Adipocyte (in vitro differentiated cells): ENCODE measurements around the gene KRTAP10-6.
A peak's percentile ranks its signal among the peaks of the same experiment; 100 is the strongest.
"Not testable (repeated sequence)": the region's sequence is repeated elsewhere in the genome, so short reads cannot be mapped to it uniquely, and the experiment has no call there.

ENCODE experiments used
- DNase-seq: peaks from one replicate; pipeline ENCODE4 v3.0.0-alpha.2; 2015; ENCODE audit warnings: low read depth
- H3K27me3 ChIP-seq: replicated peaks from 2 replicates; pipeline ENCODE4 v1.7.0; 2013; ENCODE audit warnings: mild to moderate bottlenecking, low read length, moderate library complexity; ENCODE audit not compliant: control insufficient read depth, insufficient read depth
- H3K36me3 ChIP-seq: 2 replicates; pipeline ENCODE4 v1.7.0; 2013; ENCODE audit warnings: low read length, mild to moderate bottlenecking, moderate library complexity; ENCODE audit not compliant: control insufficient read depth, insufficient read depth, severe bottlenecking
- H3K4me1 ChIP-seq: 2 replicates; pipeline ENCODE4 v1.7.0; 2013; ENCODE audit warnings: mild to moderate bottlenecking, low read length, moderate library complexity; ENCODE audit not compliant: control insufficient read depth, insufficient read depth
- H3K4me3 ChIP-seq: 2 replicates; pipeline ENCODE4 v1.7.0; 2013; ENCODE audit warnings: mild to moderate bottlenecking, low read length, moderate library complexity
- H3K9ac ChIP-seq: 2 replicates; pipeline ENCODE4 v1.7.0; 2013; ENCODE audit warnings: mild to moderate bottlenecking, low read length, moderate library complexity
- H3K9me3 ChIP-seq: 2 replicates; pipeline ENCODE4 v1.7.0; 2013; ENCODE audit warnings: mild to moderate bottlenecking, low read length, moderate library complexity; ENCODE audit not compliant: control insufficient read depth

The KRTAP10-6 gene

GRCh38 chr21:44595524-44595923, 3.2 kb upstream of the KRTAP10-6 start:
- Histone ChIP-seq H3K4me1 (peaks cover 4% of the 10 kb centered on the region), H3K27me3 (peaks cover 41% of the 10 kb centered on the region), H3K9ac (no peak overlapping the region), H3K4me3 (no peak overlapping the region), H3K36me3 (no peaks in the 10 kb centered on the region), H3K9me3 (peaks cover 6% of the 10 kb centered on the region)
- no peak for DNase-seq

- Histone ChIP-seq H3K4me3 (no peak overlapping the region), H3K36me3 (no peaks in the 10 kb centered on the region), H3K9ac (no peak overlapping the region), H3K4me1 (peaks cover 4% of the 10 kb centered on the region), H3K9me3 (peaks cover 6% of the 10 kb centered on the region), H3K27me3 (peaks cover 38% of the 10 kb centered on the region)
- DNase-seq = no peak
These were observed 2.2 kb upstream of the KRTAP10-6 start for GRCh38 chr21:44594406-44594916.

- Histone ChIP-seq H3K9me3 (peaks cover 6% of the 10 kb centered on the region), H3K4me1 (peaks cover 4% of the 10 kb centered on the region), H3K36me3 (no peaks in the 10 kb centered on the region), H3K9ac (no peak overlapping the region), H3K27me3 (peaks cover 38% of the 10 kb centered on the region), H3K4me3 (no peak overlapping the region)
- DNase-seq = peak; percentile 4
These were observed 1.5 kb upstream of the KRTAP10-6 start for GRCh38 chr21:44593598-44594405.

GRCh38 chr21:44591801-44592130, 539 bp downstream of the KRTAP10-6 start:
- H3K36me3 ChIP-seq, H3K4me3 ChIP-seq, DNase-seq, H3K9ac ChIP-seq, H3K4me1 ChIP-seq, H3K9me3 ChIP-seq: not testable (repeated sequence)
- H3K27me3 ChIP-seq = peaks cover 34% of the 10 kb centered on the region

GRCh38 chr21:44590897-44591800, 1.2 kb downstream of the KRTAP10-6 start:
- H3K4me1 ChIP-seq, DNase-seq, H3K36me3 ChIP-seq, H3K9ac ChIP-seq, H3K4me3 ChIP-seq, H3K9me3 ChIP-seq: not testable (repeated sequence)
- H3K27me3 ChIP-seq = peaks cover 33% of the 10 kb centered on the region

- H3K4me1 ChIP-seq = peaks cover 4% of the 10 kb centered on the region
- H3K9me3 ChIP-seq = peaks cover 4% of the 10 kb centered on the region
- no peaks in the 10 kb centered on the region for H3K36me3 ChIP-seq
- H3K27me3 ChIP-seq = peaks cover 27% of the 10 kb centered on the region
- H3K4me3 ChIP-seq = no peak overlapping the region
- H3K9ac ChIP-seq = no peak overlapping the region
- no peak for DNase-seq
These were observed 2.0 kb downstream of the KRTAP10-6 start for GRCh38 chr21:44590311-44590721.

- H3K9me3 ChIP-seq = peaks cover 8% of the 10 kb centered on the region
- H3K4me3 ChIP-seq = no peak overlapping the region
- DNase-seq = no peak
- H3K9ac ChIP-seq = no peak overlapping the region
- H3K27me3 ChIP-seq = peaks cover 23% of the 10 kb centered on the region
- peaks cover 4% of the 10 kb centered on the region for H3K4me1 ChIP-seq
- no peaks in the 10 kb centered on the region for H3K36me3 ChIP-seq
These were observed 2.6 kb downstream of the KRTAP10-6 start for GRCh38 chr21:44589586-44590305.

GRCh38 chr21:44589094-44589493, 3.2 kb downstream of the KRTAP10-6 start:
- Histone ChIP-seq H3K27me3 (peaks cover 18% of the 10 kb centered on the region), H3K4me3 (no peak overlapping the region), H3K9ac (no peak overlapping the region), H3K9me3 (peaks cover 8% of the 10 kb centered on the region), H3K36me3 (no peaks in the 10 kb centered on the region), H3K4me1 (peaks cover 4% of the 10 kb centered on the region)
- no peak for DNase-seq

GRCh38 chr21:44585892-44586291, 6.4 kb downstream of the KRTAP10-6 start:
- Histone ChIP-seq H3K27me3 (no peaks in the 10 kb centered on the region), H3K4me3 (no peak overlapping the region), H3K4me1 (no peaks in the 10 kb centered on the region)

GRCh38 chr21:44583800-44584147, 8.5 kb downstream of the KRTAP10-6 start:
- Histone ChIP-seq H3K4me3 (no peak overlapping the region), H3K9me3 (peaks cover 25% of the 10 kb centered on the region)
- no peak for DNase-seq

More at GRCh38 chr21:44585892-44586291, 6.4 kb downstream of the KRTAP10-6 start:
- H3K9ac ChIP-seq = no peak overlapping the region
- DNase-seq = no peak
- H3K9me3 ChIP-seq = peaks cover 22% of the 10 kb centered on the region
- H3K36me3 ChIP-seq = no peaks in the 10 kb centered on the region

More at GRCh38 chr21:44583800-44584147, 8.5 kb downstream of the KRTAP10-6 start:
- Histone ChIP-seq H3K4me1 (no peaks in the 10 kb centered on the region), H3K27me3 (no peaks in the 10 kb centered on the region), H3K36me3 (no peaks in the 10 kb centered on the region), H3K9ac (no peak overlapping the region)
